Ascending aorta (tissue), 2 donors: Measurements from ENCODE around the gene GLYATL3. TPM values are rescaled to one million over a fixed set of nuclear protein-coding genes. Genes with fewer than 3 reads are reported as not detected.

Experiments used
- DNase-seq, 2 donors: peaks; one replicate each; pipeline ENCODE4 v3.0.0-alpha.2; 2019; ENCODE audit warnings: low spot score in 2 of 2
- H3K27ac ChIP-seq, 2 donors: fragments of 200-600 bp; sonication (generic); one replicate each; pipeline ENCODE4 v1.5.1; 2016 to 2017; ENCODE audit warnings: mild to moderate bottlenecking in 1 of 2
- H3K27me3 ChIP-seq: fragments of 200-600 bp; sonication (generic); one replicate; pipeline ENCODE4 v1.5.1; 2017
- H3K36me3 ChIP-seq, 2 donors: fragments of 200-600 bp; sonication (generic); one replicate each; pipeline ENCODE4 v1.5.1; 2016
- H3K4me1 ChIP-seq, 2 donors: fragments of 200-600 bp; sonication (generic); one replicate each; pipeline ENCODE4 v1.5.1; 2016 to 2017; ENCODE audit warnings: mild to moderate bottlenecking in 1 of 2
- H3K4me3 ChIP-seq, 2 donors: fragments of 200-600 bp; sonication (generic); one replicate each; pipeline ENCODE4 v1.5.1; 2016 to 2017; ENCODE audit warnings: mild to moderate bottlenecking in 1 of 2
- H3K9me3 ChIP-seq, 2 donors: fragments of 200-600 bp; sonication (generic); one replicate each; pipeline ENCODE4 v1.5.1; 2016
- CTCF ChIP-seq, 3 experiments: fragments of 200-600 bp in 2 of 3; fragments of 450-650 bp in 1 of 3; sonication (generic) in 2 of 3; IDR thresholded peaks; one replicate each; pipeline ENCODE4 v1.5.1; 2016 to 2019; ENCODE audit warnings: antibody characterized with exemption in 3 of 3, mild to moderate bottlenecking in 1 of 3, moderate library complexity in 1 of 3
- intact Hi-C: fragments of 100-400 bp; cut with DNase I; formaldehyde crosslinking; loops from one replicate; pipeline ENCODE4 v1.15.1; 2023
- total RNA-seq: library from RNA; depleted of rRNA; stranded (reverse); fragments of >200 nt; gene quantifications from one replicate; pipeline ENCODE4 v1.1.0, GENCODE V29; 2016

Gene GLYATL3
- total RNA-seq, 1 donor from 2014 or later: not detected

DNA sequence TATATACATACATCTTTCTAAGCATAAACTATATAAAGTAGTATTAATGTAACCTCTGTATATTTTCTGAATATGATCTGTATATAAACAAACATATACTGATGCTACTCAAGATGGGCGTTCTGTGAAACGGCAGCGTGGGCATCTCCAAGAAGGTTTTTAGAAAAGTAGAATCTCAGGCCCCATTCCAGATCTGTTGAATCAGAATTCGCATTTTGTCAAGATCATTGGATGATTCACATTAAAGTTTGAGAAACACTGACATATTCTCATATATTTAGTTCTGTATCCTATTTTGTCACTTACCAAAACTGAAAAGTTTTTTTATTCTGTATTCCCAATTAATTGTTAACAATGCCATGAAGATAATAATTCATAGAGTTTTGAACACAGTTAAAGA lies 56.2 kb downstream of the GLYATL3 start:
- H3K4me3 ChIP-seq: no peak overlapping the region
- no peak for TF ChIP-seq CTCF (IDR thresholded peaks at IDR 0.05)
- intact Hi-C loops: no loop called here

GRCh38 chr6:49556429-49556837 lies 56.7 kb downstream of the GLYATL3 start:
- no peak overlapping the region for H3K4me3 ChIP-seq
- TF ChIP-seq CTCF (IDR thresholded peaks at IDR 0.05): no peak
- no peak for DNase-seq
- no peaks in the 10 kb centered on the region for H3K36me3 ChIP-seq
- H3K4me1 ChIP-seq: peaks cover 0 to 4% of the 10 kb centered on the region in 2 donors
- no peaks in the 10 kb centered on the region for H3K9me3 ChIP-seq
- no peaks in the 10 kb centered on the region for H3K27me3 ChIP-seq
- no peak overlapping the region for H3K27ac ChIP-seq
- intact Hi-C loops: no loop called here

More for the DNA sequence above, 56.2 kb downstream of the GLYATL3 start:
- H3K27ac ChIP-seq: no peak overlapping the region
- H3K4me1 ChIP-seq: peaks cover 0 to 6% of the 10 kb centered on the region in 2 donors
- no peaks in the 10 kb centered on the region for H3K9me3 ChIP-seq
- no peaks in the 10 kb centered on the region for H3K36me3 ChIP-seq
- no peaks in the 10 kb centered on the region for H3K27me3 ChIP-seq
- no peak for DNase-seq

- intact Hi-C loops: no loop called here
- DNase-seq: no peak
Observed at GRCh38 chr6:49557177-49557576, 57.5 kb downstream of the GLYATL3 start.

GRCh38 chr6:49558238-49558637 lies 58.5 kb downstream of the GLYATL3 start:
- no peaks in the 10 kb centered on the region for H3K9me3 ChIP-seq
- H3K4me1 ChIP-seq: no peaks in the 10 kb centered on the region
- H3K27me3 ChIP-seq: no peaks in the 10 kb centered on the region
- TF ChIP-seq CTCF (IDR thresholded peaks at IDR 0.05): no peak
- no peak overlapping the region for H3K4me3 ChIP-seq
- intact Hi-C loops: no loop called here
- H3K36me3 ChIP-seq: no peaks in the 10 kb centered on the region
- no peak for DNase-seq
- no peak overlapping the region for H3K27ac ChIP-seq

More at GRCh38 chr6:49557177-49557576, 57.5 kb downstream of the GLYATL3 start:
- TF ChIP-seq CTCF (IDR thresholded peaks at IDR 0.05): no peak
- no peaks in the 10 kb centered on the region for H3K9me3 ChIP-seq
- H3K4me1 ChIP-seq: no peaks in the 10 kb centered on the region
- H3K36me3 ChIP-seq: no peaks in the 10 kb centered on the region
- H3K4me3 ChIP-seq: no peak overlapping the region
- H3K27me3 ChIP-seq: no peaks in the 10 kb centered on the region
- H3K27ac ChIP-seq: no peak overlapping the region

DNA sequence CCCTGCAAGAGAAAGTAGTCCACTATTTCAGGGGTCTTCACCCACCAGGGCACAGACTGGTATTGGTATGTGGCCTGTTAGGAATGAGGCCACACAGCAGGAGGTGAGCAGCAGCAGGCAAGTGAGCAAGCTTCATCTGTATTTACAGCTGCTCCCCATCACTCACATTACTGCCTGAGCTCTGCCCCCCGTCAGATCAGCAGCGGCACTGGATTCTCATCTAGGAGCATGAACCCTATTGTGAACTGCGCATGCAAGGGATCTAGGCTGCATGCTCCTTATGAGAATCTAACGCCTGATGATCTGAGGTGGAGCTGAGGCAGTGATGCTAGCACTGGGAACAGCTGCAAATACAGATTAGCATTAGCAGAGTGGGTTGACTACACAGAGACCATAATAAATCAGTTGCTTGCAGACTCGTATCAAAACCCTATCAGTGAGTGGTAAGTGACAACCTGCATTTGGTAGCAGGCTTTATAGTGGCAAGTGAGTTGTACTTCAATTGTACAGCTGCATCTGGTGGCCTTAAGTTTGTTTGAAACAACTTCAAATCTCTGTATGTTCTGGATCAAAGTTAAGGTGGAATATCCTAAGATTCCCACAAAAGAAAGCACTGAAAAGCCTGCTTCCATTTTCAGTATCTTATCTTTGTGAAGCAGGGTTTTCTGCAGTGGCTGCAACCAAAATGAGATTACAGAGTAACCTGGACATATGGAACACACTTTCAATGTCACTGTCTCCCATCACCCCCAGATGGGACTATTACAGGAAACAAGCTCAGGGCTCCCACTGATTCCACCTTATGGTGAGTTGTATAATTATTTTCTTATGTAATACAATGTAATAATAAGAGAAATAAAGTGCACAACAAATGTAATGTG lies 63.5 kb downstream of the GLYATL3 start:
- Histone ChIP-seq H3K36me3 (no peaks in the 10 kb centered on the region), H3K27me3 (no peaks in the 10 kb centered on the region), H3K9me3 (no peaks in the 10 kb centered on the region), H3K4me3 (no peak overlapping the region), H3K27ac (no peak overlapping the region), H3K4me1 (no peaks in the 10 kb centered on the region)
- TF ChIP-seq CTCF (IDR thresholded peaks at IDR 0.05): no peak
- no peak for DNase-seq
- intact Hi-C loops: no loop called here
